HG03095 (cell line): ENCODE data around the gene DNM3.
"Not testable (repeated sequence)": the region's sequence is repeated elsewhere in the genome, so short reads cannot be mapped to it uniquely, and the experiment has no call there.

ENCODE experiments used
- ATAC-seq: cut with Tn5 transposase; IDR thresholded peaks from one replicate; pipeline ENCODE4 v1.9.1; 2021; ENCODE audit warnings: moderate library complexity; ENCODE audit not compliant: unreplicated experiment

Gene DNM3

GRCh38 chr1:172005856-172006255 is 164.6 kb downstream of the DNM3 start:
- no peak for ATAC-seq

GRCh38 chr1:172006660-172007059 is 165.4 kb downstream of the DNM3 start:
- ATAC-seq: no peak

GRCh38 chr1:172018727-172019311 is 177.5 kb downstream of the DNM3 start:
- no peak for ATAC-seq

GRCh38 chr1:172019976-172020375 is 178.7 kb downstream of the DNM3 start:
- no peak for ATAC-seq

- no peak for ATAC-seq
Measured at GRCh38 chr1:172024516-172024915, 183.2 kb downstream of the DNM3 start.

- not testable (repeated sequence) for ATAC-seq
Measured at GRCh38 chr1:172024944-172025738, 183.8 kb downstream of the DNM3 start.

GRCh38 chr1:172040466-172040865 is 199.2 kb downstream of the DNM3 start:
- ATAC-seq: no peak

- no peak for ATAC-seq
Measured at GRCh38 chr1:172041102-172041501, 199.8 kb downstream of the DNM3 start.

GRCh38 chr1:172041742-172042141 is 200.4 kb downstream of the DNM3 start:
- no peak for ATAC-seq

GRCh38 chr1:172043900-172044299 is 202.6 kb downstream of the DNM3 start:
- ATAC-seq: no peak

GRCh38 chr1:172051898-172052297 is 210.6 kb downstream of the DNM3 start:
- no peak for ATAC-seq

- no peak for ATAC-seq
Measured at GRCh38 chr1:172054172-172054571, 212.9 kb downstream of the DNM3 start.

GRCh38 chr1:172055816-172056419 is 214.6 kb downstream of the DNM3 start:
- ATAC-seq: not testable (repeated sequence)

- ATAC-seq: no peak
Measured at GRCh38 chr1:172068334-172068733, 227.0 kb downstream of the DNM3 start.

GRCh38 chr1:172069051-172069450 is 227.8 kb downstream of the DNM3 start:
- no peak for ATAC-seq

- no peak for ATAC-seq
Measured at GRCh38 chr1:172069534-172069933, 228.2 kb downstream of the DNM3 start.

- no peak for ATAC-seq
Measured at GRCh38 chr1:172070055-172070454, 228.8 kb downstream of the DNM3 start.

GRCh38 chr1:172071746-172072145 is 230.4 kb downstream of the DNM3 start:
- no peak for ATAC-seq

- not testable (repeated sequence) for ATAC-seq
Measured at GRCh38 chr1:172079859-172080258, 238.6 kb downstream of the DNM3 start.

- ATAC-seq: no peak
Measured at GRCh38 chr1:172083191-172083590, 241.9 kb downstream of the DNM3 start.

GRCh38 chr1:172084876-172085275 is 243.6 kb downstream of the DNM3 start:
- ATAC-seq: no peak

GRCh38 chr1:172085317-172085716 is 244.0 kb downstream of the DNM3 start:
- no peak for ATAC-seq
